Medulla oblongata (tissue), 1 donor: ENCODE results near the gene METTL25.

Experiments used
- DNase-seq: peaks from one replicate; pipeline ENCODE4 v3.0.0-alpha.2; 2015; ENCODE audit errors: extremely low spot score

METTL25 gene

DNA sequence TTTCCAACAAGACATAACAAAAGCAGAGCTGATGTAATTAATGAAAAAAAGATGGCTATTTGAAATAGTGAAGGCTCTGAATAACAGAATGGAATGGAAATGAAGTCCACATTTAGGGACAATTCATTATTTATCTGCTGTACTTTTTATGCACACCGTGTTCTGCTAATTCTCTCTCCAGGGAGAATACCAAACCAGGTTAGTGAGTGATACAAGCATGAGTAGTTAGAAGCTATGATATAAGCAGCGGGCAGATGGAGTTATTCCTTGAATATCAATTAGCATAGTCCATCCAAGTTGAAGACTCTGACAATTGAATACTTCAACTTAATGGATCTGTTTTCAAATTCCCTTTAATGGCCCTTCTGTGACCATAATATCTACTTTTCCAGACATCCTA is 166.3 kb downstream of the METTL25 start:
- DNase-seq, result peak; percentile 20

DNA sequence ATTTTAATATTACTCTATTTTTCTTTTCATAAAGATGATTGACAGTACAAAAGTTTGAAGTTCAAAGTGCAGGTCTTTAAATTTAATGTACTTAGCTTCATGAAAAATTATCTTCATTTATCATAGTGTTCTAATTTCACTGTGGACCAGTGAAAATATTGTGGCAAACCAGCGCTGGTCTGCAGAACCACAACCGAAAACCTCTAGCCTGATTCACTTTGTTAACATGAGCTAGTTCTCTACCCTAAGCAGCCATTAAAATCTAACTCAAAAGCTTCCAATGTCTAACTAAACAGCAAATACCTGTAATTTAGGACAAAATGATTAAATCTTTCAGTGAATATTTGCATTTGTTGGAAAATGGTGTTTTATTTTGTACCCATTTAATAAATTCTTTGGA is 167.3 kb downstream of the METTL25 start:
- peak; percentile 10 for DNase-seq

DNA sequence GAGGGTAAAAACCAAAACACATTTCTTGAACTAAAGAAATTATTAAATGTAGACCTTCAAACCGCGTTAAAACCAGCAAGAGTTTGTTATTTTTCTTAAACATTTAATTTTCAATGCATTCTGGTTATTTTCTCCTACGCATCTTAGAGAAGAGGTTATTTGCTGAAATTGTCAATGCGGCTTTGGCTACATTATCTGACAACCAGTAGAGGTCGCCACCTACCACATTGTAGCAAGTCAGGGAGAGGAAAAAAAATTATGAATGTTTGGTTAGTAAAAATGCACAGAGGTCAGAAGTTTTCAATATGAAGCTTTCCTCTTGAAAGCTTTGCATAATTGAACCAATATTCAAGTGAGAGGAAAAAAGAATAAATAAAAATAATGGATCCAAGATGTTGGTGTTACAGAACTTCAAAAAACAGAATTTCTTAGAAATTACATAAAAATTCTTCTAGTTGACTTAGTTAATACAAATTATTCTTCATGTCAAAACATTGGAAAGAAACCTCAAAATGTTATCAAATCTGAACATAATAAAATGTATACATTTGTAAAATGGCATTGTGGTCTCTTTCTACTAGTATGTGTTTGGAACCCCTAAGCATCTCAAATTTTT is 168.9 kb downstream of the METTL25 start:
- peak; percentile 91 for DNase-seq
